Ishikawa (cell line): Measurements from ENCODE around the gene ZFR.
A peak's percentile ranks its signal among the peaks of the same experiment; 100 is the strongest.

Source experiments
- CEBPB ChIP-seq: IDR thresholded peaks from 2 replicates; pipeline ENCODE4 v1.6.1; 2012
- CREB1 ChIP-seq: IDR thresholded peaks from 2 replicates; pipeline ENCODE4 v1.6.1; 2012; ENCODE audit warnings: low read depth
- EGR1 ChIP-seq: IDR thresholded peaks from 2 replicates; pipeline ENCODE4 v1.6.1; 2012
- EP300 ChIP-seq: IDR thresholded peaks from 2 replicates; pipeline ENCODE4 v1.6.1; 2012; ENCODE audit warnings: borderline replicate concordance
- FOXM1 ChIP-seq: IDR thresholded peaks from 2 replicates; pipeline ENCODE4 v1.6.1; 2012; ENCODE audit warnings: low read depth, borderline replicate concordance
- MAX ChIP-seq: IDR thresholded peaks from 2 replicates; pipeline ENCODE4 v1.6.1; 2012
- NFIC ChIP-seq: IDR thresholded peaks from 2 replicates; pipeline ENCODE4 v1.6.1; 2012
- RAD21 ChIP-seq: IDR thresholded peaks from 2 replicates; pipeline ENCODE4 v1.6.1; 2012; ENCODE audit warnings: low read depth
- REST ChIP-seq: IDR thresholded peaks from 2 replicates; pipeline ENCODE4 v1.6.1; 2012; ENCODE audit warnings: low read depth, mild to moderate bottlenecking
- TAF1 ChIP-seq: IDR thresholded peaks from 2 replicates; pipeline ENCODE4 v1.6.1; 2012; ENCODE audit warnings: low read depth, mild to moderate bottlenecking
- TCF12 ChIP-seq: IDR thresholded peaks from 2 replicates; pipeline ENCODE4 v1.6.1; 2012; ENCODE audit warnings: low read depth
- TEAD4 ChIP-seq: IDR thresholded peaks from 2 replicates; pipeline ENCODE4 v1.6.1; 2012
- USF1 ChIP-seq: IDR thresholded peaks from 2 replicates; pipeline ENCODE4 v1.6.1; 2012
- YY1 ChIP-seq: IDR thresholded peaks from 2 replicates; pipeline ENCODE4 v1.6.1; 2012; ENCODE audit warnings: low read depth
- ZBTB7A ChIP-seq: IDR thresholded peaks from 2 replicates; pipeline ENCODE4 v1.6.1; 2012; ENCODE audit warnings: low read depth

The ZFR gene

GRCh38 chr5:32339198-32339597, 105.3 kb downstream of the ZFR start:
- no peak for TF ChIP-seq TAF1
- 0 out of 2 replicates have a peak, but pooled peaks have one; percentile 23 for TF ChIP-seq YY1
- peak; percentile 50; the same call in 1 of the 2 replicates for TF ChIP-seq USF1
- no peak for TF ChIP-seq FOXM1

GRCh38 chr5:32332966-32333365, 111.6 kb downstream of the ZFR start:
- TF ChIP-seq FOXM1 (no peak), TAF1 (no peak), REST (no peak)

- TF ChIP-seq MAX, result no peak
- no peak for TF ChIP-seq TAF1
- no peak for TF ChIP-seq FOXM1
- TF ChIP-seq TEAD4, result no peak
- TF ChIP-seq EGR1, result no peak
- no peak for TF ChIP-seq CREB1
- TF ChIP-seq NFIC, result no peak
- no peak for TF ChIP-seq USF1
- TF ChIP-seq EP300, result no peak
- TF ChIP-seq TCF12, result no peak
- no peak for TF ChIP-seq CEBPB
- no peak for TF ChIP-seq REST
- TF ChIP-seq ZBTB7A, result no peak
- no peak for TF ChIP-seq RAD21
- TF ChIP-seq YY1, result no peak
Observed at GRCh38 chr5:32332361-32332760, 112.2 kb downstream of the ZFR start.

GRCh38 chr5:32331935-32332274, 112.6 kb downstream of the ZFR start:
- TF ChIP-seq RAD21, result no peak
- TF ChIP-seq FOXM1, result no peak
- no peak for TF ChIP-seq MAX
- TF ChIP-seq TAF1, result no peak
- TF ChIP-seq TEAD4, result no peak
- no peak for TF ChIP-seq ZBTB7A
- no peak for TF ChIP-seq USF1
- no peak for TF ChIP-seq YY1
- no peak for TF ChIP-seq EGR1
- no peak for TF ChIP-seq CREB1
- no peak for TF ChIP-seq EP300
- TF ChIP-seq REST, result no peak
- TF ChIP-seq NFIC, result no peak
